Measurements from ENCODE around the gene ZNF335.

DNA sequence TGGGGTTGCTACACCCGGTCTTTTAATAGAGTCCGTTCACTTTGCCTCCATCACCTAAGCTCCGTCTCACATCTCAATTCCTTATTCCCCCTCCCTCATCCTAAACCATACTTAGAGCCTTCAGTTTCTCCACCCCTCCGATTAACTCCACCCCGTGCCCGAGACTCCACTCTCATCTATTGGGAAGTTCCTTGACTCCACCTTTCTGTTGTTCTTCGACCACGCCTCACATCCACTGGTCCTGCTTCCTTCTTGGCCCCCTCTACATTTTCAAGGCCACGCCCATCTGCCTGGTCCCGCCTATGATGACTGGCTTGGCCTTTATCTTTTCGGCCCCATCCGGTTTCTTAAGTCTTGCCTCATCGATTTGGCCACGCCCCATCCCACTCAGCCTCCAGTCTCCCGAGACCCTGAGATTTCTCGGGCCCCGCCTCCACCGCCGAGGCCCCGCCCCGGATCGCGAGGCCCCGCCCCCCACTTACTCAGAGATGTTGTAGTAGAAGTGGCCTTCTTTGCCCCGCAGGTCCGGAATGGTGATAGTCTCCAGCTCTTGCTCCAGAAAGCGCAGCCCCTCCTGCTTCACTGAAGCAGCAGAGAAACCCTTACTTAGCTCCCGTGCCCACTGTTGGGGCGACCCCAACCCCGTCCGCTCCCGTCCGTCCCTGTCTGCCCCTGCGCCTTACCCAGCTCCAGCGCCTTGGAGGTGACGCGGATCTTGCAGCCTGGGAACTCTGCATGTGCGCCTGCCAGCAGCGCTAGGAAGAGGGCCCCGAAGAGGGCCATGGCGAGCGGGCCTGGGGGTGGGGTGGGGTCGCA is 61.1 kb downstream of the ZNF335 start:
- peak in 2 of 4 donors; percentile 43 to 78 for TF ChIP-seq POLR2A (IDR thresholded peaks at IDR 0.05)
- TF ChIP-seq, protein P1, sequence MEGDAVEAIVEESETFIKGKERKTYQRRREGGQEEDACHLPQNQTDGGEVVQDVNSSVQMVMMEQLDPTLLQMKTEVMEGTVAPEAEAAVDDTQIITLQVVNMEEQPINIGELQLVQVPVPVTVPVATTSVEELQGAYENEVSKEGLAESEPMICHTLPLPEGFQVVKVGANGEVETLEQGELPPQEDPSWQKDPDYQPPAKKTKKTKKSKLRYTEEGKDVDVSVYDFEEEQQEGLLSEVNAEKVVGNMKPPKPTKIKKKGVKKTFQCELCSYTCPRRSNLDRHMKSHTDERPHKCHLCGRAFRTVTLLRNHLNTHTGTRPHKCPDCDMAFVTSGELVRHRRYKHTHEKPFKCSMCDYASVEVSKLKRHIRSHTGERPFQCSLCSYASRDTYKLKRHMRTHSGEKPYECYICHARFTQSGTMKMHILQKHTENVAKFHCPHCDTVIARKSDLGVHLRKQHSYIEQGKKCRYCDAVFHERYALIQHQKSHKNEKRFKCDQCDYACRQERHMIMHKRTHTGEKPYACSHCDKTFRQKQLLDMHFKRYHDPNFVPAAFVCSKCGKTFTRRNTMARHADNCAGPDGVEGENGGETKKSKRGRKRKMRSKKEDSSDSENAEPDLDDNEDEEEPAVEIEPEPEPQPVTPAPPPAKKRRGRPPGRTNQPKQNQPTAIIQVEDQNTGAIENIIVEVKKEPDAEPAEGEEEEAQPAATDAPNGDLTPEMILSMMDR (IDR thresholded peaks at IDR 0.05) = no peak
